Ectodermal cell (in vitro differentiated cells): Measurements from ENCODE around the gene CRADD.

ENCODE experiments used
- H3K27ac ChIP-seq: 2 replicates; pipeline ENCODE4 v1.7.0; 2013; ENCODE audit warnings: mild to moderate bottlenecking, low read depth, low read length; ENCODE audit not compliant: insufficient read depth, poor library complexity, severe bottlenecking
- H3K27me3 ChIP-seq: 2 replicates; pipeline ENCODE4 v1.7.0; 2013; ENCODE audit warnings: mild to moderate bottlenecking, low read length; ENCODE audit not compliant: insufficient read depth, control insufficient read depth, poor library complexity, severe bottlenecking
- H3K36me3 ChIP-seq: one replicate; pipeline ENCODE4 v1.7.0; 2013; ENCODE audit warnings: low read length; ENCODE audit not compliant: control insufficient read depth, insufficient read depth
- H3K4me1 ChIP-seq: one replicate; pipeline ENCODE4 v1.7.0; 2013; ENCODE audit warnings: low read length; ENCODE audit not compliant: control insufficient read depth, insufficient read depth
- H3K4me3 ChIP-seq: 2 replicates; pipeline ENCODE4 v1.7.0; 2013; ENCODE audit warnings: low read depth, low read length, control low read depth; ENCODE audit not compliant: insufficient read depth
- H3K9me3 ChIP-seq: 2 replicates; pipeline ENCODE4 v1.7.0; 2013; ENCODE audit warnings: mild to moderate bottlenecking, low read length, moderate library complexity; ENCODE audit not compliant: control insufficient read depth
- WGBS, 2 experiments: methylation state at CpG; one replicate each; pipeline ENCODE4 v1.1.7; 2013; ENCODE audit warnings: missing lambda C conversion rate in 2 of 2; 5-methylcytosine and 5-hydroxymethylcytosine counted together

Gene CRADD

GRCh38 chr12:93727911-93728310 is 50.7 kb downstream of the CRADD start:
- Histone ChIP-seq H3K4me3 (no peak overlapping the region), H3K4me1 (peaks cover 6% of the 10 kb centered on the region), H3K27me3 (no peaks in the 10 kb centered on the region), H3K9me3 (no peaks in the 10 kb centered on the region), H3K27ac (no peak overlapping the region), H3K36me3 (no peaks in the 10 kb centered on the region)
- WGBS, 2 experiments, result 95 to 98% methylated on average over 3 of the region's 4 CpGs

- H3K9me3 ChIP-seq, result no peaks in the 10 kb centered on the region
- peaks cover 6% of the 10 kb centered on the region for H3K4me1 ChIP-seq
- no peaks in the 10 kb centered on the region for H3K36me3 ChIP-seq
- 80 to 87% methylated on average over 1 to 2 of the region's 3 CpGs for WGBS, 2 experiments
- H3K27ac ChIP-seq, result no peak overlapping the region
- no peak overlapping the region for H3K4me3 ChIP-seq
- H3K27me3 ChIP-seq, result no peaks in the 10 kb centered on the region
These were observed 52.8 kb downstream of the CRADD start for GRCh38 chr12:93729934-93730333.

GRCh38 chr12:93733358-93733757 is 56.2 kb downstream of the CRADD start:
- Histone ChIP-seq H3K36me3 (no peaks in the 10 kb centered on the region), H3K27me3 (no peaks in the 10 kb centered on the region), H3K4me1 (no peaks in the 10 kb centered on the region), H3K27ac (no peak overlapping the region), H3K9me3 (no peaks in the 10 kb centered on the region), H3K4me3 (no peak overlapping the region)
- WGBS, 2 experiments, result 91 to 94% methylated on average over 3 of the region's 3 CpGs

DNA sequence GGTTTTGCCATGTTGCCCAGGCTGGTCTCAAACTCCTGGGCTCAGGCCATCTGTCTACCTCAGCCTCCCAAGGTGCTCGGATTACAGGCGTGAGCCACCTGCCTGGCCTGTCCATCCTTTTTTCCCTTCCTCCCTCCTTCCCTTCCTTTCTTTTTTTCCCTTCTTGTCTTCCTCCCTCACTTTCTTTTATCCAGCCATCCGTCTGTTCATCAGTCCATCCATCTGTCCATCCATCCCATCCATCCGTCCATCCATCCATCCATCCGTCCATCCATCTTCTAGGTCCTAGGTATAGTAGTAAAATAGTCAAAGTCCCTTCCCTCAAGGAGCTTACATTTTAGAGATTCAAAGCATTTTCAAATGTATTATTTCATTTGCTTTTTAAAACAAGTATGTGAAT is 56.8 kb downstream of the CRADD start:
- no peaks in the 10 kb centered on the region for H3K36me3 ChIP-seq
- no peak overlapping the region for H3K4me3 ChIP-seq
- no peaks in the 10 kb centered on the region for H3K4me1 ChIP-seq
- no peaks in the 10 kb centered on the region for H3K9me3 ChIP-seq
- no peaks in the 10 kb centered on the region for H3K27me3 ChIP-seq
- WGBS, 2 experiments, result 87 to 94% methylated on average over 4 to 5 of the region's 5 CpGs
- H3K27ac ChIP-seq, result no peak overlapping the region

- 84 to 85% methylated on average over 2 of the region's 2 CpGs for WGBS, 2 experiments
- H3K36me3 ChIP-seq, result no peaks in the 10 kb centered on the region
- H3K27ac ChIP-seq, result no peak overlapping the region
- no peak overlapping the region for H3K4me3 ChIP-seq
- no peaks in the 10 kb centered on the region for H3K27me3 ChIP-seq
- no peaks in the 10 kb centered on the region for H3K4me1 ChIP-seq
- H3K9me3 ChIP-seq, result no peaks in the 10 kb centered on the region
These were observed 57.6 kb downstream of the CRADD start for GRCh38 chr12:93734784-93735183.

DNA sequence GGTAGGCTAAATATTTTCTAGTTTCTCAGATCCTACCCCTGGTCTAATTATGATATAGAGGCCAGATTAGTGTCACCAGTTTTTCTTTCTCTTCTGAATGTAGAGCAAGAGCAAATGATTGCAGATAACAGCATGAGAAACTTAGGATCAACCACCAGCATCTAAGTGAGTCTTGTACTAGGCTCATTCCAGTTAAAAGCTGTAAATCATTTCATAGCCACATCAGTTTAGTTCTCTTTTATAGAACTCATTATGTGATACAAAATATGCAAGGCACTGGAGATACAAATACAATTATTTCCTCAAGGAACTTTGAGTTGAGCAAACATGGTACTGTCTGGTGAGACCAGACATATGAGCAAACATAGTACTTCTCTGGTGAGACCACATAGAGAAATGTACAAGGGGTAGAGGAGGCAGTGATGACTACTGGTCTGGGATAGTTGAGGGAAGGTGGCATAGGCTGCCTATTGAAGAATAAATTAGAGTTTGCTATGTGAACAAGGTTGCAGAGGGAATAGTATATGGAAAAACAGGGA is 59.5 kb downstream of the CRADD start:
- no peak overlapping the region for H3K27ac ChIP-seq
- no peaks in the 10 kb centered on the region for H3K9me3 ChIP-seq
- H3K4me1 ChIP-seq, result peaks cover 10% of the 10 kb centered on the region
- no peaks in the 10 kb centered on the region for H3K27me3 ChIP-seq
- H3K4me3 ChIP-seq, result no peak overlapping the region
- no peaks in the 10 kb centered on the region for H3K36me3 ChIP-seq

DNA sequence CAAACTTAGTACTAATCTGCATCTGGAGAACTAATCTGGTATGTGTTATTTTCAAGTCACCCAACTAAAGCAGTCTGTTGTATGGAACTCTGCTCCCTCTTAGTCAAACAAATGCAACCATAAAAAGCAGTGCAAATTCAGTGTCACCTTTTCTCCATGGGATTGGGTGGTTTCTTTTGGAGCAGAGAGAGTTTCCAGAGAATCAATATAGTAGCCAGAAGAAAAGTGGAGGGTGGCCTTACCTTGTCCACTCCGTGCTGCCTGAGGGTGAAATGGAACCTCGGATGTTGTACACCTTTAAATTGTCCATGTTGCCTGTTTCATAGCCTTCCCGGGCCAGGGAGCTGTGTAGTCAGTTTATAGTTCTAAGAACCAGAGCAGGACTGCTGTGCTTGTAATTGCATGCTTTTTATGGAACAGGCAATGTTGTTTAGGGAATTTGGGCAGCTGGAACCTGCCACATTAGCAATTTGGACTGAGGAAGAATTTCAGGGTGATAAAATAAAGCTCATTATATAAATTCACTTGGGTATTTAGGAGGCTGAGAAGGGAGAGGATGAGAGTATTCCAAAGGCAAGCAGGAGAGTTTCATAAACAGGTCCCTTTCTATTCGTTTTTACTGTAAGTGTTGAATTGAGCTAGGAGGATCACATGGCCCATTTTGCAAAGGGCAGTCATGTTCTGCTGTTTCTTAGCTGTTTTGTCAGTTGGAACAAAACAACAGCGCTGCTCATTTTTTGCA is 60.5 kb downstream of the CRADD start:
- no peak overlapping the region for H3K27ac ChIP-seq
- 92 to 94% methylated on average over 5 of the region's 5 CpGs for WGBS, 2 experiments
- H3K4me1 ChIP-seq, result peaks cover 10% of the 10 kb centered on the region
- H3K4me3 ChIP-seq, result no peak overlapping the region
- no peaks in the 10 kb centered on the region for H3K9me3 ChIP-seq
- H3K27me3 ChIP-seq, result peaks cover 2% of the 10 kb centered on the region
- no peaks in the 10 kb centered on the region for H3K36me3 ChIP-seq

- WGBS, 2 experiments, result 91 to 96% methylated on average over 6 of the region's 6 CpGs
- Histone ChIP-seq H3K36me3 (no peaks in the 10 kb centered on the region), H3K27me3 (peaks cover 10% of the 10 kb centered on the region), H3K4me1 (peaks cover 10% of the 10 kb centered on the region), H3K4me3 (no peak overlapping the region), H3K27ac (no peak overlapping the region), H3K9me3 (no peaks in the 10 kb centered on the region)
These were observed 61.3 kb downstream of the CRADD start for GRCh38 chr12:93738199-93739058.

DNA sequence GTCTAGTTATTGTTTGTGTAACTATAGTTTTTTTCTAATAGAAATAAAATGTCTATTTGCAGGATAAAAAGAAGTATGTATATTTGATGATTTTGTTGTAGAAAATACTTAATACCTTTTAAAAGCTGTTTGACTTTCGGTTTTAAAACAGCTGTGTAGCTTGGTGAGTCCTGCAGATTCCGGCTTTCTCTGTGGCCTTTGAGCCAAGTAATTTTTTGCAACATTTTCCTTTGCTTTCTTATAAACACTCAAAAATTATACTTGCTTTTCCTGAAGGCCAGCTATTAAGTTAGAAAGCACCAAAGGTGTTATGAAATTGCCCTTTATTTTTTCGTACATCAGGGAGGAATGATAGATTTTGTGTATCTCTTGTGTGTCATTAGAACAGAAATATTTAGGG is 63.6 kb downstream of the CRADD start:
- no peak overlapping the region for H3K27ac ChIP-seq
- peaks cover 12% of the 10 kb centered on the region for H3K27me3 ChIP-seq
- 70 to 71% methylated on average over 3 of the region's 3 CpGs for WGBS, 2 experiments
- no peaks in the 10 kb centered on the region for H3K36me3 ChIP-seq
- H3K9me3 ChIP-seq, result no peaks in the 10 kb centered on the region
- H3K4me1 ChIP-seq, result peaks cover 10% of the 10 kb centered on the region
- no peak overlapping the region for H3K4me3 ChIP-seq

GRCh38 chr12:93741659-93742109 is 64.5 kb downstream of the CRADD start:
- Histone ChIP-seq H3K4me3 (peak overlapping the region; percentile 45), H3K27ac (peak overlapping the region; percentile 91)
- WGBS, 2 experiments, result 0 to 3% methylated on average over 9 to 10 of the region's 10 CpGs

More at GRCh38 chr12:93741659-93742109, 64.5 kb downstream of the CRADD start:
- Histone ChIP-seq H3K27me3 (peaks cover 12% of the 10 kb centered on the region), H3K4me1 (peaks cover 10% of the 10 kb centered on the region), H3K9me3 (no peaks in the 10 kb centered on the region), H3K36me3 (no peaks in the 10 kb centered on the region)
